Fibroblast of the aortic adventitia (primary cell): ENCODE data around the gene GOLGA6A. TPM values are rescaled to one million over a fixed set of nuclear protein-coding genes. Genes with fewer than 3 reads are reported as not detected.

Experiments
- DNase-seq: peaks from one replicate; pipeline ENCODE4 v3.0.0-alpha.2; 2010; ENCODE audit warnings: low read depth
- H3K4me3 ChIP-seq: 2 replicates; pipeline ENCODE4 v1.5.1; 2011; ENCODE audit warnings: low read depth, mild to moderate bottlenecking, control low read depth, low read length, moderate library complexity
- CTCF ChIP-seq: IDR thresholded peaks from 2 replicates; pipeline ENCODE4 v1.5.1; 2011; ENCODE audit warnings: mild to moderate bottlenecking, low read length, control low read depth, inconsistent platforms; ENCODE audit not compliant: insufficient read depth
- small RNA-seq: library from RNA; depleted of rRNA; stranded (forward); fragments of <200 nt; gene quantifications from one replicate; pipeline ENCODE3, GENCODE V24; 2012
- total RNA-seq: library from RNA; depleted of rRNA; stranded (reverse); fragments of >200 nt; gene quantifications from 2 replicates; pipeline ENCODE4 v1.2.3, GENCODE V29; 2012; ENCODE audit warnings: low replicate concordance

The GOLGA6A gene
- total RNA-seq, 1 donor = not detected

DNA sequence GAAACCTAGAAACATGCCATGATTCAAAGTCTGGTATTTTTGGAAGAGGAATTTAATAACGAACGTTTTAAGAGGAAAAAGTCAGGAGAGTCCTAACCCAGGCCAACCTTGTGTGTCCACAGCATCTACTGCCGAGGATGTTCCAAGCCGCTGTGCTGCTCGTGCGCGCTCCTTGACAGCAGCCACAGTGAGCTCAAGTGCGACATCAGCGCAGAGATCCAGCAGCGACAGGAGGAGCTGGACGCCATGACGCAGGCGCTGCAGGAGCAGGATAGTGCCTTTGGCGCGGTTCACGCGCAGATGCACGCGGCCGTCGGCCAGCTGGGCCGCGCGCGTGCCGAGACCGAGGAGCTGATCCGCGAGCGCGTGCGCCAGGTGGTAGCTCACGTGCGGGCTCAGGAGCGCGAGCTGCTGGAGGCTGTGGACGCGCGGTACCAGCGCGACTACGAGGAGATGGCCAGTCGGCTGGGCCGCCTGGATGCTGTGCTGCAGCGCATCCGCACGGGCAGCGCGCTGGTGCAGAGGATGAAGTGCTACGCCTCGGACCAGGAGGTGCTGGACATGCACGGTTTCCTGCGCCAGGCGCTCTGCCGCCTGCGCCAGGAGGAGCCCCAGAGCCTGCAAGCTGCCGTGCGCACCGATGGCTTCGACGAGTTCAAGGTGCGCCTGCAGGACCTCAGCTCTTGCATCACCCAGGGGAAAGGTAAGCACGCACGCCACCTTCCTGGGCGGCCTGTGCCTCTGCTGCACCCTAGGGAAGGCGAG lies 59.5 kb downstream of the GOLGA6A start:
- TF ChIP-seq CTCF = no peak
- no peak overlapping the region for H3K4me3 ChIP-seq
- no peak for DNase-seq

Small RNAs within 50 kb of the gene (small RNA-seq; reads per million reads assigned to genes)
- not detected for gene RN7SL429P

Other genes with a start within 250 kb of the GOLGA6A start
- not detected in 2 replicates for gene TBC1D21, start 209.0 kb downstream of the GOLGA6A start, total RNA-seq
- 53.4 and 176 TPM in 2 replicates for gene LOXL1, start 156.1 kb downstream of the GOLGA6A start, total RNA-seq
- gene STOML1, start 90.3 kb downstream of the GOLGA6A start, total RNA-seq = 6.8 and 19.0 TPM in 2 replicates
- gene PML, start 87.8 kb downstream of the GOLGA6A start, total RNA-seq = 29.3 and 31.9 TPM in 2 replicates
- gene ISLR2, start 48.0 kb upstream of the GOLGA6A start, total RNA-seq = 0.36 and 0.90 TPM in 2 replicates
- 163 and 243 TPM in 2 replicates for gene ISLR, start 91.2 kb upstream of the GOLGA6A start, total RNA-seq
- gene STRA6, start 120.2 kb upstream of the GOLGA6A start, total RNA-seq = 0.18 and 0.25 TPM in 2 replicates
- gene CCDC33, start 153.8 kb upstream of the GOLGA6A start, total RNA-seq = 0.09 TPM in 1 of 2 replicates, not detected in the other